Testis (tissue), 2 donors: ENCODE results near the gene TAGLN2.

ENCODE experiments used
- CTCF ChIP-seq, 3 experiments: fragments of 450-650 bp in 2 of 3; fragments of 200-600 bp in 1 of 3; sonication (generic) in 1 of 3; IDR thresholded peaks; one replicate each; pipeline ENCODE4 v1.5.1; 2016 to 2019; ENCODE audit warnings: antibody characterized with exemption in 3 of 3, mild to moderate bottlenecking in 2 of 3, moderate library complexity in 1 of 3
- POLR2A ChIP-seq: fragments of 450-650 bp; IDR thresholded peaks from one replicate; pipeline ENCODE4 v1.6.1; 2017; ENCODE audit warnings: antibody characterized with exemption, mild to moderate bottlenecking, moderate library complexity

GRCh38 chr1:159937054-159937750 is 11.9 kb upstream of the TAGLN2 start:
- TF ChIP-seq CTCF (IDR thresholded peaks at IDR 0.05), result no peak
- TF ChIP-seq POLR2A, result no peak
